Hepatocyte (in vitro differentiated cells): ENCODE measurements around the gene SMAD3.

Experiments
- EZH2phosphoT487 ChIP-seq: fragments of 200-600 bp; sonication (generic); IDR thresholded peaks from one replicate; pipeline ENCODE4 v1.6.1; 2018; ENCODE audit warnings: antibody characterized with exemption, mild to moderate bottlenecking, low read depth, moderate library complexity; ENCODE audit not compliant: unreplicated experiment, severe bottlenecking
- TF ChIP-seq, protein P1 (sequence below): fragments of 200-600 bp; sonication (generic); IDR thresholded peaks from 2 replicates; pipeline ENCODE4 v1.5.1; 2016; ENCODE audit warnings: antibody characterized with exemption, mild to moderate bottlenecking; ENCODE audit not compliant: poor library complexity

DNA sequence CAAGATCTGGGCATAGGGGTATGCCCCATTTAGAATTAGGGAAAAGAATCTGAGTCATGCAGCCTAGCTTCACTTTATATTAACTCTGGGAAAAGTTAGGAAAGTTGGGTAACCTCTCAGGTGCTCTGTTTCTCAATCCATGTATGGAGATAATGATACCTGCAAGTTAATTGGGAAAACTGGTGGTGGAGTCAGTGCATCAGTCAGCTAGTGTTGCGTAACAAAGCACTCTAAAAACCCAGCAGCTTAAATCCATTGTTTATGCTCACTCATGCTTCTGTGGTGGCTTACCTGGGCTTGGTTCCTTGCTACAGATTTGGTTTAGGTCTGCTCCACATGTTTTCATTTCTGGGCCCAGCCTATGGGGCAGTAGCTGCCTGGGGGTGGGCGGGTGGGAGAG is 91.0 kb downstream of the SMAD3 start:
- TF ChIP-seq, protein P1, sequence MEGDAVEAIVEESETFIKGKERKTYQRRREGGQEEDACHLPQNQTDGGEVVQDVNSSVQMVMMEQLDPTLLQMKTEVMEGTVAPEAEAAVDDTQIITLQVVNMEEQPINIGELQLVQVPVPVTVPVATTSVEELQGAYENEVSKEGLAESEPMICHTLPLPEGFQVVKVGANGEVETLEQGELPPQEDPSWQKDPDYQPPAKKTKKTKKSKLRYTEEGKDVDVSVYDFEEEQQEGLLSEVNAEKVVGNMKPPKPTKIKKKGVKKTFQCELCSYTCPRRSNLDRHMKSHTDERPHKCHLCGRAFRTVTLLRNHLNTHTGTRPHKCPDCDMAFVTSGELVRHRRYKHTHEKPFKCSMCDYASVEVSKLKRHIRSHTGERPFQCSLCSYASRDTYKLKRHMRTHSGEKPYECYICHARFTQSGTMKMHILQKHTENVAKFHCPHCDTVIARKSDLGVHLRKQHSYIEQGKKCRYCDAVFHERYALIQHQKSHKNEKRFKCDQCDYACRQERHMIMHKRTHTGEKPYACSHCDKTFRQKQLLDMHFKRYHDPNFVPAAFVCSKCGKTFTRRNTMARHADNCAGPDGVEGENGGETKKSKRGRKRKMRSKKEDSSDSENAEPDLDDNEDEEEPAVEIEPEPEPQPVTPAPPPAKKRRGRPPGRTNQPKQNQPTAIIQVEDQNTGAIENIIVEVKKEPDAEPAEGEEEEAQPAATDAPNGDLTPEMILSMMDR, result no peak
- no peak for TF ChIP-seq EZH2phosphoT487
